Left renal pelvis (tissue), 4 donors: Measurements from ENCODE around the gene CACNA1B. TPM values are rescaled to one million over a fixed set of nuclear protein-coding genes. Genes with fewer than 3 reads are reported as not detected.
"Not testable (repeated sequence)": the region's sequence is repeated elsewhere in the genome, so short reads cannot be mapped to it uniquely, and the experiment has no call there.

Experiments
- DNase-seq, 4 donors: peaks; one replicate each; pipeline ENCODE4 v3.0.0-alpha.2; 2013; ENCODE audit warnings: low read depth in 4 of 4, low spot score in 3 of 4
- polyA plus RNA-seq, 4 donors: library from polyadenylated mRNA; unstranded; fragments of 120-200 nt; gene quantifications; one replicate each; pipeline ENCODE4 v1.2.1, GENCODE V29; 2013; ENCODE audit not compliant: insufficient read length in 4 of 4

The CACNA1B gene
- polyA plus RNA-seq, 4 donors: 0.10 to 0.70 (median 0.27) TPM

GRCh38 chr9:137865581-137866145 lies 11.9 kb upstream of the CACNA1B start:
- no peak for DNase-seq

GRCh38 chr9:137866226-137867141 lies 11.1 kb upstream of the CACNA1B start:
- no peak for DNase-seq

GRCh38 chr9:137870432-137870831 lies 7.2 kb upstream of the CACNA1B start:
- DNase-seq: no peak

- no peak for DNase-seq
These were observed 5.3 kb upstream of the CACNA1B start for GRCh38 chr9:137872296-137872695.

- no peak for DNase-seq
These were observed 4.2 kb upstream of the CACNA1B start for GRCh38 chr9:137873408-137873807.

GRCh38 chr9:137873858-137874362 lies 3.7 kb upstream of the CACNA1B start:
- DNase-seq: no peak

GRCh38 chr9:137875354-137875753 lies 2.2 kb upstream of the CACNA1B start:
- DNase-seq: no peak

- no peak for DNase-seq
These were observed 1.7 kb upstream of the CACNA1B start for GRCh38 chr9:137875846-137876245.

- no peak for DNase-seq
These were observed 1.3 kb upstream of the CACNA1B start for GRCh38 chr9:137876269-137876668.

GRCh38 chr9:137876781-137877386 lies 698 bp upstream of the CACNA1B start:
- no peak for DNase-seq

- peak; percentile 16 to 59 (median 50) for DNase-seq
These were observed 762 bp downstream of the CACNA1B start for GRCh38 chr9:137878146-137878941.

GRCh38 chr9:137879052-137879451 lies 1.5 kb downstream of the CACNA1B start:
- DNase-seq: no peak

- DNase-seq: no peak
These were observed 2.1 kb downstream of the CACNA1B start for GRCh38 chr9:137879566-137880150.

GRCh38 chr9:137880160-137880975 lies 2.8 kb downstream of the CACNA1B start:
- DNase-seq: no peak

GRCh38 chr9:137880976-137881530 lies 3.5 kb downstream of the CACNA1B start:
- DNase-seq: no peak

- no peak for DNase-seq
These were observed 4.3 kb downstream of the CACNA1B start for GRCh38 chr9:137881591-137882505.

- DNase-seq: no peak
These were observed 4.9 kb downstream of the CACNA1B start for GRCh38 chr9:137882506-137882821.

GRCh38 chr9:137883977-137884376 lies 6.4 kb downstream of the CACNA1B start:
- not testable (repeated sequence) for DNase-seq
